Measurements from ENCODE around the gene ZNF687.
A peak's percentile ranks its signal among the peaks of the same experiment; 100 is the strongest.

ZNF687 gene

GRCh38 chr1:151294742-151295462, 12.8 kb downstream of the ZNF687 start:
- no peaks in the 10 kb centered on the region for H3K4me1 ChIP-seq (ENCODE audit: control insufficient read depth in 1 of 2, insufficient read depth in 1 of 2, low read depth in 1 of 2, low read length in 1 of 2)
- H3K9me3 ChIP-seq = no peaks in the 10 kb centered on the region
- peak overlapping the region; percentile 45 for H3K27ac ChIP-seq
- H3K4me3 ChIP-seq (ENCODE audit: low read depth in 1 of 2, low read length in 1 of 2) = no peak overlapping the region
- peaks cover 98% of the 10 kb centered on the region for H3K36me3 ChIP-seq
- H3K27me3 ChIP-seq = no peaks in the 10 kb centered on the region
- no peak for TF ChIP-seq CTCF (IDR thresholded peaks at IDR 0.05)

- Histone ChIP-seq H3K4me3 (ENCODE audit: low read depth in 1 of 2, low read length in 1 of 2) (no peak overlapping the region), H3K27me3 (no peaks in the 10 kb centered on the region), H3K36me3 (peaks cover 100% of the 10 kb centered on the region), H3K9me3 (no peaks in the 10 kb centered on the region), H3K27ac (no peak overlapping the region), H3K4me1 (ENCODE audit: control insufficient read depth in 1 of 2, insufficient read depth in 1 of 2, low read depth in 1 of 2, low read length in 1 of 2) (no peaks in the 10 kb centered on the region)
- no peak for TF ChIP-seq CTCF (IDR thresholded peaks at IDR 0.05)
Measured at GRCh38 chr1:151309811-151310323, 27.8 kb downstream of the ZNF687 start.

GRCh38 chr1:151311011-151311410, 28.9 kb downstream of the ZNF687 start:
- Histone ChIP-seq H3K36me3 (peaks cover 100% of the 10 kb centered on the region), H3K27ac (no peak overlapping the region), H3K9me3 (no peaks in the 10 kb centered on the region), H3K4me3 (ENCODE audit: low read depth in 1 of 2, low read length in 1 of 2) (no peak overlapping the region), H3K27me3 (no peaks in the 10 kb centered on the region), H3K4me1 (ENCODE audit: control insufficient read depth in 1 of 2, insufficient read depth in 1 of 2, low read depth in 1 of 2, low read length in 1 of 2) (no peaks in the 10 kb centered on the region)
- TF ChIP-seq CTCF (IDR thresholded peaks at IDR 0.05) = no peak

GRCh38 chr1:151311589-151312331, 29.7 kb downstream of the ZNF687 start:
- Histone ChIP-seq H3K27me3 (no peaks in the 10 kb centered on the region), H3K4me3 (ENCODE audit: low read depth in 1 of 2, low read length in 1 of 2) (no peak overlapping the region), H3K9me3 (no peaks in the 10 kb centered on the region), H3K27ac (no peak overlapping the region), H3K4me1 (ENCODE audit: control insufficient read depth in 1 of 2, insufficient read depth in 1 of 2, low read depth in 1 of 2, low read length in 1 of 2) (no peaks in the 10 kb centered on the region), H3K36me3 (peaks cover 100% of the 10 kb centered on the region)
- no peak for TF ChIP-seq CTCF (IDR thresholded peaks at IDR 0.05)

- no peak for TF ChIP-seq CTCF (IDR thresholded peaks at IDR 0.05)
- no peaks in the 10 kb centered on the region for H3K4me1 ChIP-seq (ENCODE audit: control insufficient read depth in 1 of 2, insufficient read depth in 1 of 2, low read depth in 1 of 2, low read length in 1 of 2)
- H3K36me3 ChIP-seq = peaks cover 97% of the 10 kb centered on the region
- no peak overlapping the region for H3K4me3 ChIP-seq (ENCODE audit: low read depth in 1 of 2, low read length in 1 of 2)
- H3K9me3 ChIP-seq = no peaks in the 10 kb centered on the region
- no peaks in the 10 kb centered on the region for H3K27me3 ChIP-seq
- no peak overlapping the region for H3K27ac ChIP-seq
Measured at GRCh38 chr1:151312411-151312810, 30.3 kb downstream of the ZNF687 start.
